Erythroblast (primary cell): ENCODE results near the gene H6PD.

Source experiments
- DNase-seq, 2 experiments: peaks; one replicate each; lab custom pipeline; 2025; lab: John Stamatoyannopoulos, UW
- GATA1 ChIP-seq: IDR thresholded peaks from 2 replicates; pipeline ENCODE4 v1.6.1; 2011; ENCODE audit warnings: low read depth, mild to moderate bottlenecking, control low read depth, low read length, moderate library complexity
- POLR2A ChIP-seq: IDR thresholded peaks from 2 replicates; pipeline ENCODE4 v1.6.1; 2011; ENCODE audit warnings: mild to moderate bottlenecking, low read length

The H6PD gene

DNA sequence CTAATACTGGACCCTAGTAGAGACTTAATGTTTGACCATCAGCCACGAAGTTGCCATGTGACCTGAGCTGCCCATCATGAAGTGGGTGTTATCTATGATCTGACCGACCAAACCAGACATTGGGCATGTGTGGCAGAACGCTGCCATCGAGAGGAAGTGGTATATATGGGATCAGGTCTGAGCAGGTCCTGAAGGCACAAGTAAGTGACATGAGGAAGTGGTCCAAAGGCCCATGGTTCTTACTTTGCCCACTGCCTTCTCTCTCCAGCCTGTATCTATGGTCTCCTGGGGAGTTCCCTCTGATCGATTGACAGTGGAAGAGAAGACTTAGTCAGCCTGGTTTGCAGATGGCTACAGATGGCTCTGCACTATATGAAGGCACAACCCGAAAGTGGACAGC lies 66.0 kb downstream of the H6PD start:
- no peak for DNase-seq
- TF ChIP-seq POLR2A (no peak), GATA1 (no peak)

DNA sequence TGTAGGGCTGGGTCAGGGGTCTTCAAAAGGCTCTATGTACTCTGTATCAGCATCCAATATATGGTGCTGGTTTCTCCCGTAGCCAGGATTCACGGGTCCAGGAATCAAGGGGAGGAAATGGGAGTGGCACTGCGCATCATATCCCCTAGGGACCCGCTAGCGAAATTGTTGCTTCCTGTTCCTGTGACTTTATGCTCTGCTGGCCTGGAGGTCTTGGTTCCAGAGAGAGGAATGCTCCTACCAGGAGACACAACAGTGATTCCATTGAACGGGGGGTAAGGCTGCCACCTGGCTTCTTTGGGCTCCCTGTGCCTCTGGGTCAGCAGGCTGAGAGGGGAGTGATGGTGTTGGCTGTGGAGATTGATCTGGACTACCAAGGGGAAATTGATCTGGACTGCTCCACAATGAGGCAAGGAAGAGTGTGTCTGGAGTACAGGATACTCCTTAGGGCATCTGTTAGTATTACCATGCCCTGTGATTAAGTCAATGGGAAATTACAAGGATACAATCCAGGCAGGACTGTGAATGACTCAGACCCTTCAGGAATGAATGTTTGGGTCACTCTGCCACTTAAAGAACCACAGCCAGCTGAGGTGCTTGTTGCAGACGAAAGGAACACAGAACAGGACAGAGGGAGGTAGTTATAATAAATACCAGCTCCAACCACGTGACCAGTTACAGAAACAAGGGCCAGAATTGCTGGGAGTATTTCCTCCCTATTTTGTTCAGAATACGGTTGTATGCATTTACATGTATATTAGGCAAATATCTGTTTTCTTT lies 68.4 kb downstream of the H6PD start:
- TF ChIP-seq POLR2A (no peak), GATA1 (no peak)
- no peak for DNase-seq

DNA sequence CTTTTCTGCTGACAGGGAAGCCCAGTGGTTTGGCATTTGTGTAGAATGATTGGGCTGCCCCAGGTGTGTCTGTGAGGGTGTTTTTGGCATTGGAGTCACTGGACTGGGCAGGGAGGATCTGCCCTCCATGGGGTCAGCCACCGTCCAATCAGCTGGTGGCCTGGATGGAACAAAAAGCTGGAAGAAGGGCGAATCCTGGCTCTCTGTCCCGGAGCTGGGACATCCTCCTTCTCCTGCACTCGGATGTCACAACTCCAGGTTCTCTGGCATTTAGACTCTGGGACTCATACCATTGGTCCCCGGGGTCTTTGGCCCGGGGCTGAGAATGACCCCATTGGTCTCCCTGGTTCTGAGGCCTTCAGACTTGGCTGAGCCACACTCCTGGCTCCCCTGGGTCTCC lies 69.3 kb downstream of the H6PD start:
- TF ChIP-seq GATA1 (no peak), POLR2A (no peak)
- no peak for DNase-seq

DNA sequence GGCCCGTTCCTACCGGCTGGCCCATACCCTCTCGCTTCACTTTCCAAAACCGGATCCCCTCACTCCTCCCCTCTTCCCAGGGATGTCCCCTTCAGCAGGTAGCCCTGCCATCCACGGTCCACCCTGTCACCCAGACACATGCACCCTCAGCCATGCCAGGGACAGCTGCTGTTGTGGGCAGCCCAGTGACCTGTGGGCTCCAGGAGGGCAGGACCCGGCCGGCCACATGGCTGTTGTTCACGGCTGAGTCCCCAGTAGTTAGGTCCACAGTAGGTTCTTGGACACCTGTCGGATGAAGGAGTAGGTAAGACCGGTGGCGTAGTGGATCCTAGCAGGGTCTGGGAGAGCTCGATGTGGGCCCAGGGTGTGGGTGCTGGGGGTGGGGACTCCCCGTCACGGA lies 70.6 kb downstream of the H6PD start:
- TF ChIP-seq GATA1 (no peak), POLR2A (no peak)
- DNase-seq = no peak

DNA sequence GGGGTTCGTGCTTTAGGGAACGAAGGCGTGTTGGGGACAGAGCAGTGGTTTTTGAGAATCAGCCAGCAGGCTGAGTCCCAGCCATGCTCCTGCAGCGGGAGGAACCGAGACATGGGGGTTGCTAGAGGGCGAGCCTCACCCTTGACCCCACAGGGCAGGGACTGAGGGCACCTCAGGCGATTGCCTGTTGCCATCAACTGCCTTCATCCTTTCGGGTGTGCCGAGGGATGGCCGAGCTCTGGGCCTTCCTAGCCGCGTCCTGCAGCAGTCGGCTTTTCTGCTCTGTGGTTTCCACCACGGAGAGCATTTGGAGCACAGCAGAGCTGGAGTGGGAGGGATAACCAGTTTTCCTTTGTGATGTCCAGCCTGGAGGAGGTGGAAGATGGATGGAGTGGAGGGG lies 71.4 kb downstream of the H6PD start:
- no peak for TF ChIP-seq GATA1
- TF ChIP-seq POLR2A = no peak
- no peak for DNase-seq

DNA sequence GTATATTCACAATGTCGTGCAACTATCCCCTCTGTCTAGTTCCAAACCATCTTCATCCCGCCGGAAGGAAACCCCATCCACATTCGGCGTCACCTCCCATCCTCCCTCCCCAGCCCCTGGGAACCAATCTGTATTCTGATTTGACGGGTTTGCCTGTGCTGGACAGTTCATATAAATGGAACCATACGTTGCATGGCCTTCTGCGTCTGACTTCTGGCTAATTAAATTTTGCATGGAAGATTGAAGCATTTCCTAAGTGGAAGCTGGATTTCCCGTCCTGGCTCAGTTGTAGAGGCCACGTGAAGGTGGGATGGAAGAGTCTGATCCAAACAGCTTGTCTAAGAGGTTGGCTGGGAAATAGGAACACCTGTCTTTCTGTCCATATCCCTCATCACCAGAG lies 72.7 kb downstream of the H6PD start:
- DNase-seq = no peak
- TF ChIP-seq POLR2A (no peak), GATA1 (no peak)

DNA sequence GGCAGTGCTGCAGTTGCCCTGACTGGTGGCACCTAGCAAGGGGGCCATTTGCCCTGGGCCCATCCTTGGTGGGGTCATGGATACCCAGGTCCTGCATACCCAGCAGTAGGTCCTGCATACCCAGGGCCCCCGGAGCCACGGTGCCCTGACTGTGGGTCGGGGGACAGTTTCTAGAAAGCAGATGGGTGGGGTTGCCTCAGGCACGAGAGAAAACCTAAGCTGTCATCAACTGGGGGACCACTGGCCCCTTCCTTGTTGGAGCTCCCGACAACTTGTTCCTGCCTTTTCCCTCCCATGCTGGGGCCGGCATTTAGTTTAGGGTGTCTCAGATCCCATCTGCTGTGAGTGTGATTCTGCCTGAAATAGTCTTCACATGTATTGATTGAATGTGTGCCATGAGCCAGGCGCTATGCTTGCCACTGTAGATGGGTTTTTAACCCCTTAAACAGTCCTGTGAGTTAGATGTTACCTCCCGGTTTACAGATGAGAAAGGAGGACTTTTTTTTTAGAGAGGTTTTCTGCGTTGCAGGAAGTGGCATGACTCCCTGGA lies 73.7 kb downstream of the H6PD start:
- no peak for DNase-seq
- TF ChIP-seq POLR2A = no peak

DNA sequence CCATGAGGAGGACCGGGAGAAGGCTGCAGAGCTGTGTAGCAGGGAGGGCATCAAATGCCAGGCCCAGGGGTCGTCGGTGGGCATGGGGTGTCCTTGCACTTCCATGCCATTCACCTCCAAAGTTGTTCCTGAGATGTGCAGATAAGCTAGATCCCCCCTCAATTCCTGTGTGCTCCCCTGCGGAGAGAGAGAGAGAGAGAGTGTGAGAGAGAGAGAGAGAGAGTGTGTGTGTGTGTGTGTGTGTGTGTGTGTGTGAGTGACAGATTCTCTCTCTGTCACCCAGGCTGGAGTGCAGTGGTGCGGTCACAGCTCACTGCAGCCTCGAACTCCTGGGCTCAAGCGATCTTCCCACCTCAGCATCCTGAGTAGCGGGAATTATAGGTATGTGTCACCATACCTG lies 74.5 kb downstream of the H6PD start:
- no peak for TF ChIP-seq GATA1
- TF ChIP-seq POLR2A = no peak
- no peak for DNase-seq

DNA sequence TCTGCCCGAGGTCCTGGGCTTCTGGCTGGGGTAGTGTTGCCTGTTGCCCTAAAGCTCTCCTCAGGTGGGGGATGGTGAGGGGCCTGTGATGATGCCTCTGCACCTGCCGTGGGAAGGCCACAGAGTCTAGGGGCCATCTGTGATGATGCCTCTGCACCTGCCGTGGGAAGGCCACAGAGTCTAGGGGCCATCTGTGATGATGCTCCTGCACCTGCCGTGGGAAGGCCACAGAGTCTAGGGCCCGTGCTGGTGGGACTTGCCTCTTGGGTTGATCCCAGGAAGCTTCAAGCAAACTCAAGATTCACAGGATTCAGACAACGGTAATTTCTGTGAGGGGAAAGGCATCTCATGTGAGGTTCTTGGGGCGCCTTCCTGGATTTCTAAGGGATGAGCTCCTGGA lies 75.4 kb downstream of the H6PD start:
- TF ChIP-seq GATA1 = no peak
- no peak for TF ChIP-seq POLR2A
- DNase-seq = no peak

DNA sequence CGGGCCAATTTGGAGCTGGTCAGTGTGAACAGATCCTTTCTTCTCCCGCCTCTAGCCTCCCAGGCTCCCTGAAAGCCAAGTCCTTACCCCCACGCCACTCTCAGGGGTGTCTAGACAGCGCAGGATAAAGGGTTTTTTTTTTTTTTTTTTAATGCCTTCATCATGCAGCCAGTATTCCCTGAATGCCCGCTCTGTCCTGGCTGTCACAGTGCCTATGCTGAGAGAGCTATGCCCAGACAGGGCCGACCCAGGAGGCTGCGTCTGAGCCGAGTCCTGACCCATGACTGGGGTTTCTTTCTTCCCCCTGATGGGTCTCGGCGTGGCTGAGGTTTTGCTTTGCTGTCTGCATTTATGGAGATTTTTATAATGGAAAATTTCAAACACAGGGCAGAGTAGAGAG lies 76.5 kb downstream of the H6PD start:
- TF ChIP-seq GATA1 = no peak
- no peak for TF ChIP-seq POLR2A
- DNase-seq = no peak

DNA sequence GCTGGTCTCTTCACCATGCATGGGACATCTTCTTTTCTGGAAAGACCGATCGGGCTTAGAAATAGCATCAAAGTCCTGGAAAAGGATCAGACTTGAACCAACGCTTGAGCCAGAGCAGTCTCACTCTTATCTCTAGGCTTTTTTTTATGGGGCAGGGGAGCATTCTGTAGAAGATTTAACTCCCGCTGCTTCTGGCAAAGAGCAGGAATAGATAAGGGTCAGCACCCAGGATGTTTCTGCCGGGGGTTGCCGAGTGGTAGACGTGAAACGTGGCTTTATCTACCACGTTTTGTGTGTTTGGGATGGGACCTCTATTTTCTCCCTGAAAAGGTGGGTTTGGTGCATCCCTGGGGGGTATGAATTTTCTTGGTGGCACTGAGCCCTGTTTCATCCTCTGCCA lies 76.9 kb downstream of the H6PD start:
- no peak for DNase-seq
- TF ChIP-seq POLR2A (no peak), GATA1 (no peak)

DNA sequence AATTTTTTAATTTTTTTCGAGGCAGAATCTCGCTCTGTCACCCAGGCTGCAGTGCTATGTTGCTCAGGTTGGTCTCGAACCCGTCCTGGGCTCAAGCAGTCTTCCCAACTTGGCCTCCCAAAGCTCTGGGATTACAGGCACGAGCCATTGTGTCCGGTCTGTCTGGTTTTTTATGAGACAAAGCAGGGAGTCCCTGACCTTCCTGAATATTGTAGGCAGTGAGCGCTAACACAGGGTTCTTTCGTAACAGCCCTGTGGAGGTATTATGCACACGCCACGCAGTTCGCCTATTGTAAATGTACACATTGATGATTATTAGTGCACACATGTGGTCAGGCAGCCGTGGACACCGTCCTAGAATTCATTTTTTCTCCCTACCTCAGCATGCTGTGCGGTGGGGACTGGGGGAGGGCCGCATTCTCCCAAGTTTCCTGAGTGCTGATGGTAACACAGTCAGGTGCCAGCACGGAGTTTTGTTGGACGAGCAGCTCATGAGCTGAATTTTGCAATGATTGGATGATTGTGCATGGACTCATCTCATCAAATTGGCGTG lies 77.7 kb downstream of the H6PD start:
- no peak for DNase-seq
- TF ChIP-seq POLR2A (no peak), GATA1 (no peak)

DNA sequence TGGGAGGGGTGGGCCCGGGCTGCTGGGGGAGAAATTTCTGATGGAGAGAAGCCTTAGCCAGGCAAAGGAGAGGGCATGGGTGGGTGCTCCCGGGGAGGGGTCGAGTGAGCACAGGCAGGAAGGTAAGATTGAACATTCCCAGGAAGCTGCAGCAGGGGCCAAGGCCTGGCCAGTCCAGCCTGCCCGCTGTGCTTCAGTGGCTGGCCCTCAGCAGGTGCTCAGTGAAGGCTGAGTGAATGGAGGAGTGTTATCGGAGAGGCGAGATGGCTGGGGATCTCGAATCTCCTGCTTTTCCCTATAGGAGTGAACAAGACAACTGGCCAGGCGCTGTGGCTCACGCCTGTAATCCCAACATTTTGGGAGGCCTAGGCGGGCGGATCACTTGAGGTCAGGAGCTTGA lies 79.0 kb downstream of the H6PD start:
- DNase-seq = no peak
- no peak for TF ChIP-seq POLR2A
- no peak for TF ChIP-seq GATA1

DNA sequence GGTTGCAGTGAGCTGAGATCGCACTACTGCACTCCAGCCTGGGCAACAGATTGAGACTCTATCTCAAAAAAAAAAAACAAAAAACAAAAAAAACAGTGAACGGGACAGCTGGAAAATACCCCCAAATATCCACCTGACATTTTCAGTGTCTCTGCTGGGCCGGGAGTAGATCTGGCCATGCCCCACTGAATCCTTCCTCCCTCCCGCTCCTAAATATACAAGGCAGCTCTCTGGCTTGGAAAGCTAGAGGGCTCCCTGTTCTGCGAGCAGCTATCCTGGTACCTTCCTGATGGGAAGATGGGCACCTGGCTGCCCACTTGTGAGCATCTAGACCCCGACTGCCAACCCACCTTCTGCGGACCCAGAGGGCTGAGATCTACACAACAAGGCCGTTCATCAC lies 79.5 kb downstream of the H6PD start:
- DNase-seq = no peak

More for the DNA sequence above, 79.5 kb downstream of the H6PD start:
- no peak for TF ChIP-seq POLR2A
- TF ChIP-seq GATA1 = no peak
